ENCODE data around the gene C1orf174.
A peak's percentile ranks its signal among the peaks of the same experiment; 100 is the strongest.

Gene C1orf174

GRCh38 chr1:3911981-3912808 lies 12.1 kb upstream of the C1orf174 start:
- no peak for ATAC-seq
- TF ChIP-seq SNAI2 (CRISPR knock-in tag; IDR thresholded peaks at IDR 0.05): no peak
- no peak for TF ChIP-seq ZFP3 (CRISPR knock-in tag; IDR thresholded peaks at IDR 0.05)
- TF ChIP-seq BACH2 (CRISPR knock-in tag; IDR thresholded peaks at IDR 0.05; ENCODE audit: borderline replicate concordance): no peak
- no peak for TF ChIP-seq RARB (CRISPR knock-in tag; IDR thresholded peaks at IDR 0.05)
- TF ChIP-seq, protein P1, sequence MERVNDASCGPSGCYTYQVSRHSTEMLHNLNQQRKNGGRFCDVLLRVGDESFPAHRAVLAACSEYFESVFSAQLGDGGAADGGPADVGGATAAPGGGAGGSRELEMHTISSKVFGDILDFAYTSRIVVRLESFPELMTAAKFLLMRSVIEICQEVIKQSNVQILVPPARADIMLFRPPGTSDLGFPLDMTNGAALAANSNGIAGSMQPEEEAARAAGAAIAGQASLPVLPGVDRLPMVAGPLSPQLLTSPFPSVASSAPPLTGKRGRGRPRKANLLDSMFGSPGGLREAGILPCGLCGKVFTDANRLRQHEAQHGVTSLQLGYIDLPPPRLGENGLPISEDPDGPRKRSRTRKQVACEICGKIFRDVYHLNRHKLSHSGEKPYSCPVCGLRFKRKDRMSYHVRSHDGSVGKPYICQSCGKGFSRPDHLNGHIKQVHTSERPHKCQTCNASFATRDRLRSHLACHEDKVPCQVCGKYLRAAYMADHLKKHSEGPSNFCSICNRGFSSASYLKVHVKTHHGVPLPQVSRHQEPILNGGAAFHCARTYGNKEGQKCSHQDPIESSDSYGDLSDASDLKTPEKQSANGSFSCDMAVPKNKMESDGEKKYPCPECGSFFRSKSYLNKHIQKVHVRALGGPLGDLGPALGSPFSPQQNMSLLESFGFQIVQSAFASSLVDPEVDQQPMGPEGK (CRISPR knock-in tag; IDR thresholded peaks at IDR 0.05; ENCODE audit: borderline replicate concordance): no peak
- no peak for TF ChIP-seq ZNF70 (CRISPR knock-in tag; IDR thresholded peaks at IDR 0.05)
- no peak for TF ChIP-seq CREB5 (CRISPR knock-in tag; IDR thresholded peaks at IDR 0.05; ENCODE audit: low read depth)
- no peak for TF ChIP-seq CSDC2 (CRISPR knock-in tag; IDR thresholded peaks at IDR 0.05)
- TF ChIP-seq ZC3H10 (CRISPR knock-in tag; IDR thresholded peaks at IDR 0.05): no peak
- no peak for TF ChIP-seq POU6F1 (CRISPR knock-in tag; IDR thresholded peaks at IDR 0.05; ENCODE audit: borderline replicate concordance, low read depth)
- TF ChIP-seq OSR1 (CRISPR knock-in tag; IDR thresholded peaks at IDR 0.05): no peak
- TF ChIP-seq ESRRG (CRISPR knock-in tag; IDR thresholded peaks at IDR 0.05): no peak
- TF ChIP-seq, protein P2, sequence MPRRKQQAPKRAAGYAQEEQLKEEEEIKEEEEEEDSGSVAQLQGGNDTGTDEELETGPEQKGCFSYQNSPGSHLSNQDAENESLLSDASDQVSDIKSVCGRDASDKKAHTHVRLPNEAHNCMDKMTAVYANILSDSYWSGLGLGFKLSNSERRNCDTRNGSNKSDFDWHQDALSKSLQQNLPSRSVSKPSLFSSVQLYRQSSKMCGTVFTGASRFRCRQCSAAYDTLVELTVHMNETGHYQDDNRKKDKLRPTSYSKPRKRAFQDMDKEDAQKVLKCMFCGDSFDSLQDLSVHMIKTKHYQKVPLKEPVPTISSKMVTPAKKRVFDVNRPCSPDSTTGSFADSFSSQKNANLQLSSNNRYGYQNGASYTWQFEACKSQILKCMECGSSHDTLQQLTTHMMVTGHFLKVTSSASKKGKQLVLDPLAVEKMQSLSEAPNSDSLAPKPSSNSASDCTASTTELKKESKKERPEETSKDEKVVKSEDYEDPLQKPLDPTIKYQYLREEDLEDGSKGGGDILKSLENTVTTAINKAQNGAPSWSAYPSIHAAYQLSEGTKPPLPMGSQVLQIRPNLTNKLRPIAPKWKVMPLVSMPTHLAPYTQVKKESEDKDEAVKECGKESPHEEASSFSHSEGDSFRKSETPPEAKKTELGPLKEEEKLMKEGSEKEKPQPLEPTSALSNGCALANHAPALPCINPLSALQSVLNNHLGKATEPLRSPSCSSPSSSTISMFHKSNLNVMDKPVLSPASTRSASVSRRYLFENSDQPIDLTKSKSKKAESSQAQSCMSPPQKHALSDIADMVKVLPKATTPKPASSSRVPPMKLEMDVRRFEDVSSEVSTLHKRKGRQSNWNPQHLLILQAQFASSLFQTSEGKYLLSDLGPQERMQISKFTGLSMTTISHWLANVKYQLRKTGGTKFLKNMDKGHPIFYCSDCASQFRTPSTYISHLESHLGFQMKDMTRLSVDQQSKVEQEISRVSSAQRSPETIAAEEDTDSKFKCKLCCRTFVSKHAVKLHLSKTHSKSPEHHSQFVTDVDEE (CRISPR knock-in tag; IDR thresholded peaks at IDR 0.05): no peak
- TF ChIP-seq ISL1 (CRISPR knock-in tag; IDR thresholded peaks at IDR 0.05): no peak

- peak; percentile 92 for ATAC-seq
- TF ChIP-seq ZFP30 (CRISPR knock-in tag; IDR thresholded peaks at IDR 0.05) (no peak), SNAI2 (CRISPR knock-in tag; IDR thresholded peaks at IDR 0.05) (no peak), RARB (CRISPR knock-in tag; IDR thresholded peaks at IDR 0.05) (no peak)
These were observed 11.1 kb upstream of the C1orf174 start for GRCh38 chr1:3910857-3911845.

- no peak for ATAC-seq
- TF ChIP-seq, protein P2 (CRISPR knock-in tag; IDR thresholded peaks at IDR 0.05): no peak
- no peak for TF ChIP-seq CSDC2 (CRISPR knock-in tag; IDR thresholded peaks at IDR 0.05)
- no peak for TF ChIP-seq ZFP3 (CRISPR knock-in tag; IDR thresholded peaks at IDR 0.05)
- TF ChIP-seq, protein P3, sequence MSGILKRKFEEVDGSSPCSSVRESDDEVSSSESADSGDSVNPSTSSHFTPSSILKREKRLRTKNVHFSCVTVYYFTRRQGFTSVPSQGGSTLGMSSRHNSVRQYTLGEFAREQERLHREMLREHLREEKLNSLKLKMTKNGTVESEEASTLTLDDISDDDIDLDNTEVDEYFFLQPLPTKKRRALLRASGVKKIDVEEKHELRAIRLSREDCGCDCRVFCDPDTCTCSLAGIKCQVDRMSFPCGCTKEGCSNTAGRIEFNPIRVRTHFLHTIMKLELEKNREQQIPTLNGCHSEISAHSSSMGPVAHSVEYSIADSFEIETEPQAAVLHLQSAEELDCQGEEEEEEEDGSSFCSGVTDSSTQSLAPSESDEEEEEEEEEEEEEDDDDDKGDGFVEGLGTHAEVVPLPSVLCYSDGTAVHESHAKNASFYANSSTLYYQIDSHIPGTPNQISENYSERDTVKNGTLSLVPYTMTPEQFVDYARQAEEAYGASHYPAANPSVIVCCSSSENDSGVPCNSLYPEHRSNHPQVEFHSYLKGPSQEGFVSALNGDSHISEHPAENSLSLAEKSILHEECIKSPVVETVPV (CRISPR knock-in tag; IDR thresholded peaks at IDR 0.05): no peak
- TF ChIP-seq ISL1 (CRISPR knock-in tag; IDR thresholded peaks at IDR 0.05): no peak
- no peak for TF ChIP-seq ZNF565 (CRISPR knock-in tag; conservative IDR thresholded peaks at IDR 0.05; ENCODE audit: low read depth)
- no peak for TF ChIP-seq ZNF8 (CRISPR knock-in tag; IDR thresholded peaks at IDR 0.05)
- TF ChIP-seq SNAI2 (CRISPR knock-in tag; IDR thresholded peaks at IDR 0.05): no peak
- TF ChIP-seq RARB (CRISPR knock-in tag; IDR thresholded peaks at IDR 0.05): no peak
- TF ChIP-seq ZFP30 (CRISPR knock-in tag; IDR thresholded peaks at IDR 0.05): no peak
- no peak for TF ChIP-seq ZNF70 (CRISPR knock-in tag; IDR thresholded peaks at IDR 0.05)
- TF ChIP-seq TOX (CRISPR knock-in tag; IDR thresholded peaks at IDR 0.05; ENCODE audit: borderline replicate concordance): no peak
- TF ChIP-seq POU6F1 (CRISPR knock-in tag; IDR thresholded peaks at IDR 0.05; ENCODE audit: borderline replicate concordance, low read depth): no peak
- TF ChIP-seq ESRRG (CRISPR knock-in tag; IDR thresholded peaks at IDR 0.05): no peak
These were observed 10.1 kb upstream of the C1orf174 start for GRCh38 chr1:3910049-3910731.
